T-helper 2 cell treated with Interferon-gamma antibody and Interleukin-4, amounts not matched to agents 100 ng/mL and 5 ng/mL, for 36 hours (primary cell): ENCODE results near the gene PABPC3. TPM values are rescaled to one million over a fixed set of nuclear protein-coding genes. Genes with fewer than 3 reads are reported as not detected.

Experiments
- intact Hi-C: fragments of 100-400 bp; cut with micrococcal nuclease; formaldehyde crosslinking; loops from one replicate; pipeline ENCODE4 v1.15.1; 2023
- total RNA-seq: library from RNA; stranded (reverse); gene quantifications from 2 replicates; pipeline ENCODE4 v1.2.3, GENCODE V29; 2022

The PABPC3 gene
- total RNA-seq = 0.34 and 0.36 TPM in 2 replicates

GRCh38 chr13:25095851-25096453 is at the start of gene PABPC3:
Gene PABPC3 (plus strand): TSS chr13:25096136. CDS start chr13:25096199, 63 bp downstream.
- intact Hi-C loops = no loop called here

GRCh38 chr13:25046274-25046984 is 49.5 kb upstream of the PABPC3 start:
- intact Hi-C loops = no loop called here

DNA sequence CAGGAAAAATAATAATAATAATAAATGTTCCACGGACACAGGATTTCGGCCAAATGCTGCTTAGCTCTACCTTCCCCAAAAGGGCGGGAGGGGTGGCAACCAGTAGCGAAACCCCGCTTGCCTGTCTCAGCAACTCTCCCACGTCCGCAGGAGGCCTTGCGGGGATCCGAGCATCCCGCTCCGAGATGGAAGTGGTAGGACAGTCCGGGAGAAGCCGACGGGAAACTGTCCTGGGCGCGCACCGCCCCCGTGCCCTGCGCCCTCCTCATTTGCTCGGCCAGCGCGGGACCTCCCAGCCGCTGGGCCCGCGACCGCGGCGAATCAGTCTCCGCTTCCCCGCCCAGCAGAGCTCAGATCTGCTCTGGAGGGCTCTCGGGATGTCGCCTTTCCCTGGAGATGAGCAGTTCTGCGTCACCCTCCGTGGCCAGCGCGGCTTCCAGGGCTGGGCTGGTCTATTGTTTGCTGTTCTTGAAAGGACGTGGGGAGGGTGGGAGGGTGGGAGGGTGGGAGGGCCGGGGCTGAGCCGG is 48.9 kb upstream of the PABPC3 start:
- intact Hi-C loops = no loop called here

DNA sequence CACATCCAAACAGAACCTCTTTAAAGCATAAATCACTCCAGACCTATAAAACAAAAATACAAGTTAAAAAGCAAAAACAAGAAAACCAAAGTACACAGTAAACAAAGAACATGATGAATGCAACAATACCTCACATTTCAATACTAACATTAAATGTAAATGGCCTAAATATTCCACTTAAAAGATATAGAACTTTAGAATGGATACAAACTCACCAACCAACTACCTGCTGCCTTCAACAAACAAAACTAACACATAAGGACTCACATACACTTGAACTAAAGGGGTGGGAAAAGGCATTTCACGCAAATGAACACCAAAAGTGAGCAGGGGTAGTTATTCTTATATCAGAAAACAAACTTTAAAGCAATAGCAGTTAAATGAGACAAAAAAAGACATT is 44.9 kb upstream of the PABPC3 start:
- intact Hi-C loops = no loop called here

- intact Hi-C loops = no loop called here
Measured at GRCh38 chr13:25059166-25059565, 36.8 kb upstream of the PABPC3 start.

- intact Hi-C loops = no loop called here
Measured at GRCh38 chr13:25059958-25060357, 36.0 kb upstream of the PABPC3 start.

GRCh38 chr13:25062479-25062878 is 33.5 kb upstream of the PABPC3 start:
- intact Hi-C loops = no loop called here

- intact Hi-C loops = no loop called here
Measured at GRCh38 chr13:25064396-25064795, 31.5 kb upstream of the PABPC3 start.

GRCh38 chr13:25065974-25066770 is 29.8 kb upstream of the PABPC3 start:
- intact Hi-C loops = no loop called here

DNA sequence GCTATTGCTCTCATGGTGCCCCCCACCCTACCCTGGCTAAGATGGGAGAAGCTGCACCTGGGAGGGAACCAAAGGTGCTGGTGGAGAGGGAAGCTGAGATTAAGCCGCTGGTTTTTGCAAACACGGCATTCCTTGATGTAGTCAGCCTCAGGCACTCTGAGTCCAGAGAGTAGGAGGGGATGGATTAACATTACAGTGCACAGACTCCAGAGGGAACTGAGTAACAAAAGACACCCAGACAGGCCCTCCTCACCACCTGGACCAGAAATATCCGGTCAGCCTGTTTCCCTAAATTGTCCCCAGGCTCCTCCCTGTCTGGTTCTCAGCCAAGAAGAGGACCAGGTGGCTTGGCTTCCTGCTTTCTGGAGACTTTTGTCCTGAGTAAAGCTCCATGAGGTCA is 28.9 kb upstream of the PABPC3 start:
- intact Hi-C loops = no loop called here

DNA sequence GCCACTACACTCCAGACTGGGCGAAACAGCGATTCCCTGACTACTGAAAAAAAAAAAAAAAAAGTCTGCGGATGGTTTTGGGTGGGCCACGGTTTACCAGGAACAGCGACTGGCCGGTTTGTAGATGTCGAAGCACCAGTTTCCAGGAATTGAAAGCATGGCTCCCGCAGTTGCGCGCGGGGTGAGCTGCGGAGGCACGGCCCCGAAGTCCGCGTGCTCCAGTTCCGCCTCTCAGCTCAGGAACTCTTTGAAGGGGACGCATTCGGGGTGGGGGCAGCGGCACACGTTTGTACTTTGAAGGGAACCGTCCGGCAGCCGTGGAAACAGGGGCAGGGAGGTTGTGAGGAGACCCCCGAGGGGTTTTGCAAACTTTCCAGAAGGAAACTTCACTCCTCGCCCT is 27.1 kb upstream of the PABPC3 start:
- intact Hi-C loops = no loop called here

GRCh38 chr13:25069236-25069635 is 26.7 kb upstream of the PABPC3 start:
- intact Hi-C loops = no loop called here

DNA sequence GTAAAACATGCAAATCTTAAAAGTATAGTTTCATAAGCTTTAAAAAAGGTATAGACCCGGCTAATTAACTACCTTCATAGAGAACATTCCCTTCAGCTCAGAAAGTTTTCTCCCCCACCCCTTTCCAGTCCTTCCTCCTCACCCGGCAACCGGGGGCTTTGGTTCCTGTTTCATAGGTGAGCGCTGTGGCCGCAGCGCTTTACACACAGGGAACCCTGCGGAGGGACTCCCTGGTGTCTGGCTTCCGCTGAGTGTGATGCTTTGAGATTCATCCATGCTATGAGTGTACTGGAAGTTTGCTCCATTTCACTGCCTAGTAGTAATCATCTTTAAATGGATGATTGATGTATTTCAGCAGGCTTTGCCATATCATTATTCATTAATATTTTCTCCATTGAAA is 26.0 kb upstream of the PABPC3 start:
- intact Hi-C loops = no loop called here

GRCh38 chr13:25080773-25081172 is 15.2 kb upstream of the PABPC3 start:
- intact Hi-C loops = no loop called here

DNA sequence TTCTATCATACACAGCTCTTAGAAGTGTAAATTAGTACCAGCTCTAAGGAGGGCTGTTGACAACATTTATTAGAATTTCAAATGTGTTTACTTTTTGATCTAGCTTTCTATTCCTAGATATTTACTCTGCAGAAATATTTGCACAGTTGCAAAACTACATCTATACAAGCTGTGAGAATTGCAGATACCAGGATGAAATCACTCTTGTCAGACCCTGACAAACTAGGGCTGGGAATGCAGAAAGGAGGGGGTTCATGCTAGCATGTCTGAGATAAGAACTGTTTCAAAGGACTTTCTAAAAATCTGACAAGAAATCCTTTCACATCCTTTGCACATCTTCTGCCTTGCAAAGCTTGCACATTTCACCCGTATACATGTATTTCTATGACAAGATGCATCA is 11.8 kb upstream of the PABPC3 start:
- intact Hi-C loops = no loop called here

- intact Hi-C loops = loop anchor here (5.0 kb wide), 1 partner anchor 198 kb away; no protein-coding TSS in a partner anchor
Measured at GRCh38 chr13:25085125-25085742, 10.7 kb upstream of the PABPC3 start.

DNA sequence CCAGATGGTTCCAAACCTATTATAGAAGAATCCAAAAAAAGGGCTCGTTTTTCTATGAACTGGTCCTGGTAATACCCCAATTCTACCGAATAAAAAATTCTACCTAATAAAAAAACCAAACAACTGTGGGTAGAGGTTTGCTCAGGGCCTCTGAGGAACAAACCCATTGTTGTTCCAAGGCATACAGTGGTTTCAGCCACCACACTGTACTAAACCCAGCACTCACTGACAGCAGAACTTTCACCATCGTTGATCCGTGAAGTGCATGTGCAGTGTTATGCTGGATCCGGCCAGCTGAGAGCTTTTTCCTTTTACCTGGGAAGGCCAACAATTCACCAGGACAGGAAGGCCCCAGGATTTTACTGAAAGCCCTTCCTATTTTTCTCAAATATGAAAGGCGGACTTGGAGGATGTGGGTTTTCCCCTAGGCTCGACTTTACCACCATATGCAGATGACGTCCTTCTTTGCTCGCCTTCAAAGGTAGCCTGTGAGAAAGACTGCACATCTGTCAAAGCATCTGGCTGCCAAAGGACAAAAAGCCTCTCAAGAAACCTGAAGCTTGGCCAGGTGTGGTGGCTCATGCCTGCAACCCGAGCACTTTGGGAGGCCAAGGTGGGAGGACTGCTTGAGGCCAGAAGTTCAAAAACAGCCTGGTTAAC is 7.2 kb upstream of the PABPC3 start:
- intact Hi-C loops = loop anchor here (5.0 kb wide), 1 partner anchor 201 kb away; no protein-coding TSS in a partner anchor

GRCh38 chr13:25097426-25097825 is 1.5 kb downstream of the PABPC3 start:
- intact Hi-C loops = no loop called here

DNA sequence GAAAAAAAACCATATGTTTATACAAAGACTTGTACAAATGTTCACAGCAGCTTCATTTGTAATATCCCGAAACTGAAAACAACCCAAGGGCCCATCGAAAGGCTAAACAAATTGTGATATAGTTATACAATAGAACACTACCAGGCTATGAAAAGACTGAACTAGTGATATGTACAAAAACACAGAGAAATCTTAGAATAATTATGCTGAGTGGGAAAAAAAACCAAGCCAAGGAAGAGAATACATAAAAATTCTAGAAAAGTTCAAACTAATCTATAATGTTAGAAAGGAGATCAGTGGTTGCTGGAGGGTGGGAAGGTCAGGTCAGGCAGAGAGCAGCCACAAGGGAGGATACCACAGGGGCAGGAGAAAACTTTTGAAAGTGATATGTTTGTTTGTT is 7.8 kb downstream of the PABPC3 start:
- intact Hi-C loops = no loop called here

- intact Hi-C loops = no loop called here
Measured at GRCh38 chr13:25109341-25109740, 13.4 kb downstream of the PABPC3 start.
